Inflammatory macrophage treated with lipopolysaccharide for 1 hour (primary cell): ENCODE measurements around the gene KRT33A.

ENCODE experiments used
- DNase-seq, 2 donors: peaks; one replicate each; pipeline ENCODE4 v3.0.0-alpha.2; 2020 to 2022

The KRT33A gene

DNA sequence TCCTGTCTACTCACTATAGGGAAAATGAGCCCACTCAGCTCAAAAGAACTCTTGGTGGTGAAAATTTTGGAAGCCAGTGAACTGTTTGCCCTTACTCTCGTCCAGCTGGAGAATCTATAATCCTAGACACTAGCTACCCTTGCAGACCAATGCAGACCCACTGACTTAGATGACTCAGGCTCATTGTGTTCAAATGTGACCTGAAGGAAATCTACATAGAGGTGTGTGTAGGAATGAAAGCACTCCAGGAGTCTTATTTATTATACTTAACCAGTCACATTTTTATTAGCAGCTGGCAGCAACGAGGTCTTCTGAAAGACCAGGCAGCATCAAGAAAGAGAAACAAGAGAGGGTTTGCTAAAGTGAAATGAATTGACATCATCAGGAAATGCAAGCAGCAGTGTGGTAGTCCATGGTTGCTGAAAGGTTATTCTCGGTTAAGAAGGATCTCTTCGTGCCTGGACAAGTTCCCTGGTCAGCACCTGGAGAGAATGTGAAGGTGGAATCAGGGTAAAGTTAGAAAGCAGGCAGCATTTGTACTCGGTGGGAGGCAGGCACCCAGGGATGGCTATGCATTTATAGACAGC lies 49.3 kb downstream of the KRT33A start:
- DNase-seq: no peak

DNA sequence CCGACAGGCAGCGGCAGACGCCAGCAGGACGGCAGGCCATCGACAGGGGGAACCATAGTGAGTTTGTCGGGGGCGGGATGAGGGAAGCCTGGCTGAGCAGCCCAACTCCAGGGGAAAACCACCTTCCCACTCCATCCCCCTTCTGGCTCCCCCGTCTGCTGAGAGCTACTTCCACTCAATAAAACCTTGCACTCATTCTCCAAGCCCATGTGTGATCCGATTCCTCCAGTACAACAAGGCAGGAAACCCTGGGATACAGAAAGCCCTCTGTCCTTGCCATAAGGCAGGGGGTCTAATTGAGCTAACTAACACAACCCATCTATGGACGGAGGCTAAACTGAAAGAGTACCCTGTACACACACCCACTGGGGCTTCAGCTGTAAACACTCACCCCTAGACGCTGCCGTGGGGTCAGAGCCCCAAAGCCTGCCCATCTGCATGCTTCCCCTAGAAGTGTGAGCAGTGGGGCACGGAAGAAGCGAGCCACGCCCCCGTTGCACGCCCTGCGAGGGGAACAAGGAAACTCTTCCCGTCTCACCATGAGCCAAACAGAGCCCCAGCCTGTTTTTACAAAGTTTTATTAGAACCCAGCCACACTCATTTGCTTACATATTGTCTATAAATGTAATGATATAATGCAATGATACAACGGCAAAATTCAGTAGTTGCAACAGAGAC lies 52.0 kb downstream of the KRT33A start:
- DNase-seq: no peak

DNA sequence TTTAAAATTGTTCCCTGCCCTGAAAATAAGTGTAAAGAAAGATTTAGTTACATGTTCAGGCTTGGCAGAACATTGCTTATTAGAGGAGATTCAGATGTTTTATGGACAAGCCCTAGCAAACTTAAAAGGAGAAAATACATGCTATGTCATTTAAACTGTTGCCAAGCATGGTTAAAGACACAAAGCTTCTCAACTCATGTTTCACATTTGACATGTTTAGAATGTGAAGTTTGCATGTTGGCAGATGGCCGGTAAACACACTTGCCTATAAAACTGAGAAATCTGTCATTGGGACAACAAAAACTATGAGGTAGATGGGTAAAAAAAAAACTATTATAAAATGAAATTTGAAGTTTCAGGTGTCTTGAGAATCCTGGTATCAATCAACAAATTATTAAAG lies 53.8 kb downstream of the KRT33A start:
- no peak for DNase-seq
